Esophagus squamous epithelium (tissue), 5 donors: ENCODE measurements around the gene PCARE. TPM values are rescaled to one million over a fixed set of nuclear protein-coding genes. Genes with fewer than 3 reads are reported as not detected.

Experiments used
- DNase-seq: peaks from one replicate; lab custom pipeline; 2025; lab: John Stamatoyannopoulos, UW
- H3K27ac ChIP-seq, 4 donors: fragments of 200-600 bp; sonication (generic); one replicate each; pipeline ENCODE4 v1.5.1; 2016 to 2019; ENCODE audit warnings: mild to moderate bottlenecking in 1 of 4
- H3K27me3 ChIP-seq, 4 donors: fragments of 200-600 bp; sonication (generic); 1 replicate in 3 of 4; 2 replicates in 1 of 4; pipeline versions ENCODE4 v1.5.1 to v1.6.0; 2017 to 2021; ENCODE audit warnings: antibody characterized with exemption in 1 of 4
- H3K36me3 ChIP-seq, 3 donors: fragments of 200-600 bp; sonication (generic); one replicate each; pipeline ENCODE4 v1.5.1; 2016 to 2019
- H3K4me1 ChIP-seq, 3 donors: fragments of 200-600 bp; sonication (generic); one replicate each; pipeline ENCODE4 v1.5.1; 2017 to 2019
- H3K4me3 ChIP-seq, 4 donors: fragments of 200-600 bp; sonication (generic); 1 replicate in 3 of 4; 2 replicates in 1 of 4; pipeline ENCODE4 v1.5.1; 2016 to 2019; ENCODE audit warnings: mild to moderate bottlenecking in 2 of 4, moderate library complexity in 1 of 4
- H3K9me3 ChIP-seq, 3 donors: fragments of 200-600 bp; sonication (generic); one replicate each; pipeline ENCODE4 v1.5.1; 2016 to 2019
- CTCF ChIP-seq, 6 experiments: fragments of 450-650 bp in 4 of 6; fragments of 200-600 bp in 2 of 6; sonication (generic) in 2 of 6; IDR thresholded peaks; one replicate each; pipeline ENCODE4 v1.5.1; 2016 to 2019; ENCODE audit warnings: antibody characterized with exemption in 6 of 6, mild to moderate bottlenecking in 4 of 6, moderate library complexity in 4 of 6
- POLR2A ChIP-seq, 4 donors: fragments of 450-650 bp; IDR thresholded peaks; one replicate each; pipeline ENCODE4 v1.6.1; 2017; ENCODE audit warnings: antibody characterized with exemption in 4 of 4, mild to moderate bottlenecking in 4 of 4, moderate library complexity in 3 of 4
- whole genome bisulfite sequencing, 2 donors: methylation state at CpG; one replicate each; pipeline ENCODE4 v1.1.5; 2018; 5-methylcytosine and 5-hydroxymethylcytosine counted together
- intact Hi-C: fragments of 100-400 bp; cut with DNase I; formaldehyde crosslinking; loops from one replicate; pipeline ENCODE4 v1.15.0; 2022
- total RNA-seq, 4 donors: library from RNA; depleted of rRNA; stranded (reverse); fragments of >200 nt; gene quantifications; one replicate each; pipeline ENCODE4 v1.1.0, GENCODE V29; 2016
- donor health status: DM: yes; HTN: yes; CAD: no.

The PCARE gene
- total RNA-seq, 4 donors from 2014 or later: 0.04 TPM; not detected in 3

DNA sequence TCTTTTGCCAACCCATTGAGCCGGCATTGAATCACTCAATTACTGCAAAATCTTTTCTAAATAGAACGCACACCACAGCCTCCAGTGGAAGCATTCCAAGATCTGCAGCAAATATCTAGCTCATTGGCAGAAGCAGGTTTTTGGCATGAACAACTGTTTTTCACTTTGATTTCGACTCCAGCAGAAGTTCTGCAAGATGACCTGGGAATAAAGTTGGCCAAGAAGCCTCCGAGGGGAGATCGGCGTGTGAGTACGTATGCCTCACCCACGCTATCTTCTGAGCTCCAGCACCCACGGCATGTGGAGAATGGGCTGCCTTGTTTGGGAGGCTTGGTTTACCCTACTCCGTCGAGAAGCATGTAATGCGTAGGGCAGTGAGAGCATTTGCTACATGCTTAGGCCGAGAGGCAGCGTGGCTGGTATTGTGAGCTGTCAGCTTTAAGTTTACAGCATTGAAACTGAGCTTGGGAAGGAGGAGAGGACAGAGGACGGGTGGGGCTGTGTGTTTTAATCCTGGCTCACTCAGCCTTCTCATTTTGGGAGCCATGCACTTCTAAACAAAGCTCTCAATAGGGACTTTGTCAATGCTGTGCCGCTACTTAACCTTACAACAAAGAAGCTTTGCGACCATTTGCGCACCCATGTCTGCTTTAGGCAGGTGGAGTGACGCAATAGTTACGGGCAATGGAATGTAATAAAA lies 10.5 kb downstream of the PCARE start:
- no peaks in the 10 kb centered on the region for H3K36me3 ChIP-seq
- no peaks in the 10 kb centered on the region for H3K9me3 ChIP-seq
- TF ChIP-seq POLR2A (IDR thresholded peaks at IDR 0.05): no peak
- TF ChIP-seq CTCF (IDR thresholded peaks at IDR 0.05): no peak
- WGBS, 2 donors: 25 to 36% methylated on average over 20 of the region's 20 CpGs
- peak overlapping the region in 3 of 4 donors; percentile 28 to 42 (median 31) for H3K4me3 ChIP-seq
- intact Hi-C loops: no loop called here
- DNase-seq: no peak
- H3K27ac ChIP-seq: peak overlapping the region; percentile 92 to 95 (median 94)
- H3K4me1 ChIP-seq: peaks cover 49 to 82% (median 56%) of the 10 kb centered on the region in 3 donors
- no peaks in the 10 kb centered on the region for H3K27me3 ChIP-seq

DNA sequence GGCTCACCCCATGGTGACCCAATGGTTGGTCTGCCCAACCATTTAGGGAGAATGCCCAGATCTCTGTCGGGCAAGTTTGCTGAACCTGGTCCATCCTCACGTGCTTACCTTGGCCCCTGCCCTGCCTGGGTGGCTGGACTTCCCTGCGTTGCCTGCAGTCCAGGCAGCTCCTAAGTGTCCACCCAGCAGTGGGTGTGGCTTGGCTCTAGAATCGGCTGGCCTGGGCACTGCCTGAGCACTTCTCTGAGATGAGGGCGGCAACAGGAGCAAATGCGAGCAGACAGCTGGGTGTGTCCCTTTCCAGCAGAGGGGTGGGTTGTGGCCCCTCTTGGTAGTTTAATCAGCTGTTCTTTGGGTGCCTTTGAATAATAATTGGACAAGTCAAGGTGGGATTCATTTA lies 11.3 kb downstream of the PCARE start:
- no peaks in the 10 kb centered on the region for H3K9me3 ChIP-seq
- no peak for DNase-seq
- H3K4me1 ChIP-seq: peaks cover 49 to 75% (median 53%) of the 10 kb centered on the region in 3 donors
- H3K27me3 ChIP-seq: no peaks in the 10 kb centered on the region
- WGBS, 2 donors: 60% methylated on average over 1 to 6 of the region's 6 CpGs
- H3K36me3 ChIP-seq: no peaks in the 10 kb centered on the region
- intact Hi-C loops: no loop called here
- TF ChIP-seq POLR2A (IDR thresholded peaks at IDR 0.05): no peak
- TF ChIP-seq CTCF (IDR thresholded peaks at IDR 0.05): no peak
- peak overlapping the region in 1 of 4 donors; percentile 42 for H3K4me3 ChIP-seq
- peak overlapping the region; percentile 92 to 95 (median 94) for H3K27ac ChIP-seq

DNA sequence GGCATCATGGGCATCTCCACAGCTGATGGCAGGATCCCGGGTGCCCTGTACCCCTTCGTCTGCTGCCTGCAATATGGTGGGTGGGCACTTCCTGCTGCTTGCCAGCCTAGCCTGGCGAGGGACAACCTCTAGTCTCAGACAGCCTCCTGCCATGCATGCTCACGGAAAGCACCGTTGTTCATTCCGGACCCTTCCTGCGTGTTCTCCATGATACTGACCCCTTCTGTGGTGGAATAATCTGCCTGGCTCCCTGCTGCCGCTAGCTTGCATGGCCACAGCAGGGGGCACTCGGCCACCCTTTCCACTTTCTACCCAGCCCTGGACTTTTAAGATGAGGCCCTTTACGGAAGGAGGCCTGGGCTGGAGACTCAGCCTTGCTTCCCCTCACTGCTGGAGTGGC lies 12.0 kb downstream of the PCARE start:
- TF ChIP-seq CTCF (IDR thresholded peaks at IDR 0.05) (no peak), POLR2A (IDR thresholded peaks at IDR 0.05) (no peak)
- H3K27ac ChIP-seq: peak overlapping the region; percentile 92 to 95 (median 94)
- H3K4me1 ChIP-seq: peaks cover 45 to 69% (median 46%) of the 10 kb centered on the region in 3 donors
- H3K4me3 ChIP-seq: no peak overlapping the region
- WGBS, 2 donors: 98% methylated on average over 6 to 9 of the region's 10 CpGs
- H3K9me3 ChIP-seq: no peaks in the 10 kb centered on the region
- no peaks in the 10 kb centered on the region for H3K36me3 ChIP-seq
- no peak for DNase-seq
- intact Hi-C loops: no loop called here
- H3K27me3 ChIP-seq: no peaks in the 10 kb centered on the region

- Histone ChIP-seq H3K36me3 (no peaks in the 10 kb centered on the region), H3K4me3 (no peak overlapping the region), H3K9me3 (no peaks in the 10 kb centered on the region), H3K27ac (peak overlapping the region in 1 of 4 donors; percentile 6), H3K27me3 (no peaks in the 10 kb centered on the region), H3K4me1 (peaks cover 40 to 65% (median 41%) of the 10 kb centered on the region in 3 donors)
- WGBS, 2 donors: 73 to 84% methylated on average over 3 of the region's 3 CpGs
- intact Hi-C loops: no loop called here
- TF ChIP-seq CTCF (IDR thresholded peaks at IDR 0.05) (no peak), POLR2A (IDR thresholded peaks at IDR 0.05) (no peak)
- no peak for DNase-seq
These were observed 12.7 kb downstream of the PCARE start for GRCh38 chr2:29061616-29062015.

DNA sequence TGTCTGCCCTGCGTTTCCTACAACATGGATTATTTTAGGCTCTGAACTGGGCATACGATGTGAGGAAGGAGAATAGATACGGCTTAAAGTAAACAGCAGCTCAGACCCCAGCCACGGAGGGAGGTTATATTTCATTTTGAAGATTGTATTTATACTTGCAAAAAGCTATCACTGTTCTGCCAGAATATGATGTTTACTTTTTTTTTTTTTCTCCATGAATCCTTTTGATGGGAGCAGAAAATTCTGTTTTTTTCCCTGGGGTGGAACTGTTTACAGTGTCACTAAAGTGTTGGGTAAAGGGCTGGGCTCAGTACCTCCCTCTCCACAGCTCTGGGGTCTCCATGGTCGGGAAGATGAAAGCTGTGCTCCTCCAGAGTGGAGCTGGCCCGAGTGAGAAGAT lies 13.1 kb downstream of the PCARE start:
- DNase-seq: no peak

More for the DNA sequence above, 13.1 kb downstream of the PCARE start:
- H3K27ac ChIP-seq: no peak overlapping the region
- TF ChIP-seq POLR2A (IDR thresholded peaks at IDR 0.05): no peak
- TF ChIP-seq CTCF (IDR thresholded peaks at IDR 0.05): no peak
- H3K27me3 ChIP-seq: no peaks in the 10 kb centered on the region
- peaks cover 35 to 61% (median 36%) of the 10 kb centered on the region in 3 donors for H3K4me1 ChIP-seq
- WGBS, 2 donors: 50 to 73% methylated on average over 6 of the region's 6 CpGs
- H3K4me3 ChIP-seq: no peak overlapping the region
- no peaks in the 10 kb centered on the region for H3K36me3 ChIP-seq
- H3K9me3 ChIP-seq: no peaks in the 10 kb centered on the region
- intact Hi-C loops: no loop called here
